Measurements from ENCODE around the gene RPL3. TPM values are rescaled to one million over a fixed set of nuclear protein-coding genes. Genes with fewer than 3 reads are reported as not detected.
"Not testable (repeated sequence)": the region's sequence is repeated elsewhere in the genome, so short reads cannot be mapped to it uniquely, and the experiment has no call there.

Gene RPL3
- polyA plus RNA-seq, 6 donors from 2014 or later: 2,656 to 3,743 (median 2,840) TPM

DNA sequence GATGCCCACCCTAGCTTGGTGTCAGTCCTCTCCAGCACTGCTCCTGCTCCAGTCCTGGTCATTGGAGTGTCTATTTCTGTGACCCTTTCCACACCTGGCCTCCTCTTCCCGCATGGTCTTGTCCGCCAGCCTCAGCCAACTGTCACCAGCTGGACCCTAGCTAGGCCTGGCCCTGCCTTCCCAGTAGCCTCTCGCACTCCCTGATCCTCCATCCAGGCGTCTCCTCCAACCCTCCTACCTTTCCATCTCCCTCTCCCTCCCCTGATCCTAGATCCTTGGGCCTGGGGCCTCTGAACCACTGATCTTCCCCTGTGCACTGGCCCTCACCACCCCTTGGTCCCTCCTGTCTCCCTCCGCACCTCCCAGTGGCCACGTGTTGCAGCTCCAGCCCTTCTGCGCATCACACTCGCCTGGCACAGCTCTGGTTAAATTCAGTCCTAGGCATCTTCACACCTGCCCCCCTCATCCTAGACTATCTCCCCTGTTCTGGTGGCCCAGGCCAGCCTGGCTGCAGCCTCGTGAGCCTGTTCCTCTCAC, 40.3 kb upstream of the RPL3 start:
- Mint-ChIP-seq H3K9me3 (no peaks in the 10 kb centered on the region), H3K36me3 (no peaks in the 10 kb centered on the region), H3K27me3 (peaks cover 0 to 11% (median 8%) of the 10 kb centered on the region in 3 donors), H3K27ac (no peak overlapping the region), H3K4me3 (no peak overlapping the region), H3K4me1 (peaks cover 7 to 24% (median 21%) of the 10 kb centered on the region in 3 donors)
- ATAC-seq (ENCODE audit: low read depth in 2 of 2) (no peak), DNase-seq (no peak)

- ATAC-seq (ENCODE audit: low read depth in 2 of 2); H3K36me3 Mint-ChIP-seq; H3K27ac Mint-ChIP-seq; H3K27me3 Mint-ChIP-seq; DNase-seq; H3K9me3 Mint-ChIP-seq; H3K4me3 Mint-ChIP-seq: not testable (repeated sequence)
- peaks cover 2 to 18% (median 17%) of the 10 kb centered on the region in 3 donors for H3K4me1 Mint-ChIP-seq
Measured at GRCh38 chr22:39358197-39358596, 38.8 kb upstream of the RPL3 start.

DNA sequence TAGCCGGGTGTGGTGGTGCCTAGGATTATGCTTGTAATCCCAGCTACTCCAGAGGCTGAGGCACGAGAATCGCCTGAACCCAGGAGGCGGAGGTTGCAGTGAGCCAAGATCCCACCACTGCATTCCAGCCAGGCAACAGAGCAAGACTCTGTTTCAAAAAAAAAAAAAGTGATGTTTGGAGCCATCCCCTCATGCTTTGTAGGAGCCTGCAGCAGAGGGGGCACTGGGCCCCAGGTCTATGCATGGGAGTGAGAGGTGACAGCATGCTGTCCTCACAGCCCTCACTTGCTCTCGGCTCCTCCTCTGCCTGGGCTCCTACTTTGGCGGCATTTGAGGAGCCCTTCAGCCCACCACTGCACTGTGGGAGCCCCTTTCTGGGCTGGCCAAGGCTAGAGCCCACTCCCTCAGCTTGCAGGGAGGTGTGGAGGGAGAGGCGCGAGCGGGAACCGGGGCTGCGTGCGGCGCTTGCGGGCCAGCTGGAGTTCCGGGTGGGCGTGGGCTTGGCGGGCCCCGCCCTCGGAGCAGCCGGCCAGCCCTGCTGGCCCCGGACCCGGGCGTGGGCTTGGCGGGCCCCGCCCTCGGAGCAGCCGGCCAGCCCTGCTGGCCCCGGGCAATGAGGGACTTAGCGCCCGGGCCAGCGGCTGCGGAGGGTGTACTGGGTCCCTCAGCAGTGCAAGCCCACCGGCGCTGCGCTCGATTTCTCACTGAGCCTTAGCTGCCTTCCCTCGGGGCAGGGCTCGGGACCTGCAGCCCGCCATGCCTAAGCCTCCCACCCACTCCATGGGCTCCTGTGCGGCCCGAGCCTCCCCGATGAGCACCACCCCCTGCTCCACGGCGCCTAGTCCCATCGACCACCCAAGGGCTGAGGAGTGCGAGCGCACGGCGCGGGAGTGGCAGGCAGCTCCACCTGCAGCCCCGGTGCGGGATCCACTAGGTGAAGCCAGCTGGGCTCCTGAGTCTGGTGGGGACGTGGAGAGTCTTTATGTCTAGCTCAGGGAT, 38.0 kb upstream of the RPL3 start:
- H3K4me1 Mint-ChIP-seq: peaks cover 3 to 13% (median 10%) of the 10 kb centered on the region in 3 donors
- H3K27ac Mint-ChIP-seq; ATAC-seq (ENCODE audit: low read depth in 2 of 2); H3K36me3 Mint-ChIP-seq; DNase-seq; H3K4me3 Mint-ChIP-seq; H3K9me3 Mint-ChIP-seq; H3K27me3 Mint-ChIP-seq: not testable (repeated sequence)

GRCh38 chr22:39356464-39356863, 37.0 kb upstream of the RPL3 start:
- Mint-ChIP-seq H3K9me3 (no peaks in the 10 kb centered on the region), H3K4me3 (peak overlapping the region in 1 of 8 donors; percentile 20)

GRCh38 chr22:39355805-39356204, 36.4 kb upstream of the RPL3 start:
- ATAC-seq (ENCODE audit: low read depth in 2 of 2); H3K27me3 Mint-ChIP-seq; H3K9me3 Mint-ChIP-seq; H3K4me3 Mint-ChIP-seq; H3K27ac Mint-ChIP-seq; H3K36me3 Mint-ChIP-seq; DNase-seq: not testable (repeated sequence)
- peaks cover 18 to 25% (median 20%) of the 10 kb centered on the region in 3 donors for H3K4me1 Mint-ChIP-seq

More at GRCh38 chr22:39356464-39356863, 37.0 kb upstream of the RPL3 start:
- no peaks in the 10 kb centered on the region for H3K27me3 Mint-ChIP-seq
- no peak overlapping the region for H3K27ac Mint-ChIP-seq
- H3K4me1 Mint-ChIP-seq: peaks cover 11 to 20% (median 15%) of the 10 kb centered on the region in 3 donors
- no peak for ATAC-seq (ENCODE audit: low read depth in 2 of 2)
- H3K36me3 Mint-ChIP-seq: no peaks in the 10 kb centered on the region
- no peak for DNase-seq

DNA sequence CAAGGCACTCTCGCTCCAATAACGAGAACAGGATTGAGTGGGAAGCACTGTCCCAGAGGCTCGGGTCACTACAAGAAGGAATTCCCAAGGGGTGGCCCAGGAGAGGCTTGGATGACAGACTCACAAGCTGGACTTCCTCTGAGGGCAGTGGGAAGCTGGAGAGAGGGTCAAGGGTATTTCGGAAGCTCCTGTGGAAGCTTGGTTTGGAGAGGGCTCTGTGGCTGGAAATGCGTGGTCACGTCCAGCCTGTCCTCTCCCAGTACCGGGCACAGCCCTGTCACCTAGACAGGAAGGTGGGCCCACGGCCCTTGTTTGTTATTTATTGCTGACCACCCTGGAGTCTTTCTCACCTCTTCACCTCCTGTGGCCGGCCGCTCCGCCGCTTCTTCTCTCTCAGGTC, 35.7 kb upstream of the RPL3 start:
- Mint-ChIP-seq H3K9me3 (no peaks in the 10 kb centered on the region), H3K36me3 (no peaks in the 10 kb centered on the region), H3K4me1 (peaks cover 16 to 25% (median 23%) of the 10 kb centered on the region in 3 donors), H3K27ac (no peak overlapping the region), H3K27me3 (no peaks in the 10 kb centered on the region), H3K4me3 (no peak overlapping the region)
- no peak for ATAC-seq (ENCODE audit: low read depth in 2 of 2)
- no peak for DNase-seq

GRCh38 chr22:39353346-39353745, 33.9 kb upstream of the RPL3 start:
- H3K9me3 Mint-ChIP-seq: no peaks in the 10 kb centered on the region
- peaks cover 19 to 32% (median 30%) of the 10 kb centered on the region in 3 donors for H3K4me1 Mint-ChIP-seq
- DNase-seq (no peak), ATAC-seq (ENCODE audit: low read depth in 2 of 2) (no peak)
- peak overlapping the region in 1 of 8 donors; percentile 30 for H3K4me3 Mint-ChIP-seq
- H3K36me3 Mint-ChIP-seq: no peaks in the 10 kb centered on the region
- no peak overlapping the region for H3K27ac Mint-ChIP-seq
- H3K27me3 Mint-ChIP-seq: no peaks in the 10 kb centered on the region

GRCh38 chr22:39352306-39352891, 33.0 kb upstream of the RPL3 start:
- no peak overlapping the region for H3K27ac Mint-ChIP-seq
- H3K9me3 Mint-ChIP-seq: no peaks in the 10 kb centered on the region
- H3K36me3 Mint-ChIP-seq: no peaks in the 10 kb centered on the region
- ATAC-seq (ENCODE audit: low read depth in 2 of 2): no peak
- peaks cover 19 to 32% (median 30%) of the 10 kb centered on the region in 3 donors for H3K4me1 Mint-ChIP-seq
- H3K4me3 Mint-ChIP-seq: peak overlapping the region in 2 of 8 donors; percentile 76 to 86
- H3K27me3 Mint-ChIP-seq: no peaks in the 10 kb centered on the region
- DNase-seq: no peak

- Mint-ChIP-seq H3K4me1 (peaks cover 19 to 32% (median 30%) of the 10 kb centered on the region in 3 donors), H3K36me3 (no peaks in the 10 kb centered on the region), H3K27ac (peak overlapping the region in 5 of 6 donors; percentile 56 to 95 (median 77)), H3K4me3 (peak overlapping the region; percentile 71 to 94 (median 82)), H3K27me3 (no peaks in the 10 kb centered on the region), H3K9me3 (no peaks in the 10 kb centered on the region)
- DNase-seq (peak; percentile 14), ATAC-seq (ENCODE audit: low read depth in 2 of 2) (peak; percentile 69 to 73)
Measured at GRCh38 chr22:39351689-39352214, 32.3 kb upstream of the RPL3 start.

DNA sequence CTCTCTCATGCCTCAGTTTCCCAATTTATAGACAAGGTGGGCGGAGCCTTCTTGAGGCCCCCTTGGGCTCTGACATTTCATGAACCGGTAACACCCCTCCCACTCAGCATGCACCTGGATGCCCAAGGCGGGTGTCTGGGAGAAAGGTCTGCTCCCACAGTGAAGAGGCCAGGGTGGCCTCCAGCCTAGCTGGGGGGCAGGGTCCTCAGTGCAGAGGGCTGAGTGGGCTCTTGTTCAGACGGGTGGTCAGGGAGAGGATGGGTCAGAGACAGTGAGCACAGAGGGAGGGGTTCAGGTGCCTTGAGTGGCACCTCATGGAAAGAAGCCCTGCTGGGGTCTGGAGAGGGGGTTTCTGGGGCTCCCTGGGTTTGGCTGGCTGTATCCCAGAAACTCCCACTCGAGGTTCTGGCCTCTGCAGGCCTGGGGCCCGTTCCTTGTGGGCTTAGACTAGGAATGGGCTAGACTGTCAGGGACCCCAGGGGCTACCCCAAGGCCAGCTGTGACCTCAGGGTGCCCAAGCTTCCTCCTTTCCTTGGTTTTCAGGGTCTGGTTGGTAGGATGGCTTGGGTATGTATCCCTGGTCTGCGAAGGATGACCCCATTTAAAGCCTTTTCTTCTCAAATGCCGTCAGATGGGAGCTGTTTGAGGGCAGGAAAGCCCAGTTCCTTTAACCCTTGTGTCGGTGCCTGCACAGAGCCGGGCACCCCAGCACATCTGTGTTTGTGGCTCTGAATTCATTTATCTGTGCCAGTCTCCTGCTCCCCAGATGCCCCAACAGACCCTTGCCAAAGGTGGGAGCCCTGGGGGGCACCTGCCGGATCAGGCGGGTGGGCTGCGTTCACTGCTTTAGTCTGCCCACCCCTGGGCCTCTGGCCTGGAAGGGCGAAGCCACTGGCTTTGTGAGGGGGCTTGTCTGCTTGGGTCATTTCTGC, 31.6 kb upstream of the RPL3 start:
- peaks cover 19 to 32% (median 28%) of the 10 kb centered on the region in 3 donors for H3K4me1 Mint-ChIP-seq
- H3K4me3 Mint-ChIP-seq: peak overlapping the region; percentile 76 to 95 (median 88)
- ATAC-seq (ENCODE audit: low read depth in 2 of 2): no peak
- no peaks in the 10 kb centered on the region for H3K36me3 Mint-ChIP-seq
- DNase-seq: no peak
- no peaks in the 10 kb centered on the region for H3K9me3 Mint-ChIP-seq
- peak overlapping the region in 4 of 6 donors; percentile 60 to 95 (median 79) for H3K27ac Mint-ChIP-seq
- no peaks in the 10 kb centered on the region for H3K27me3 Mint-ChIP-seq

DNA sequence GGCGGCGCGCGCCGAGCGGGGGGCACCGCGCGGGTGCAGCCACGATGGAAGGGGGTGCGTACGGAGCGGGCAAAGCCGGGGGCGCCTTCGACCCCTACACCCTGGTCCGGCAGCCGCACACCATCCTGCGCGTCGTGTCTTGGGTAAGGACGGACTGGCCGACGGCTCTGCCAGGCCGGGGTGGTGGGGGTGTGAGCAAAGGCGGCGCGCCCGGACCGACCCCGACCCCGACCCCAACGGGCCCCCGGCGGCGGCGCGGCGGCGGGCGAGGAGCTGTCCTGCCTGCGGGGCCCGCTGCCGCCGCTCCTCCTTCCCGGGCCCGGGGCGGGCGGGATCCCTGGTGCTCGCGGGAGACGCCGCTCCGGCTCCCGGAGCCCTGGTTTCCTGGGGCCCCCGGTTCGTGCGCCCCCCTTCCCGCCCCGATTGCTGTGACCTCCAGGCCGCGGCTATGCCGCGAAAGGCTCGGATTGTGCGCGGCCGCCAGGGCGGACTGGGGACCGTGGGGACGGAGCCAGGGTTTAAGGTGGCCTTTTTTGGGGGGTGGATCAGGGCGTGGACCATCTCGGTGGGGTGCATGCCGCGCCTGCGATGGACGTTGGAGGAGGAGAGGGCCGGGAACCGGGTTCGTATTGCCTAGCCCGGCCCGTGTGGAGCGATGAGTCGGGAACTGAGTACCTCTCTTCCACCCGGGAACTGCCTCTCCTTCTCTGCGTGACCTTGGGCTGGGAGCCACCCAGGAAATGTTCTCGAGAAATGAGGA, 30.7 kb upstream of the RPL3 start, which contains the start of gene SYNGR1:
TSS of gene SYNGR1 (plus strand) at position 25 of the 760 bp plus-strand sequence. CDS start at position 45, 20 bp downstream.
- Mint-ChIP-seq H3K9me3 (no peaks in the 10 kb centered on the region), H3K27ac (peak within 1 kb of the TSS in 5 of 6 donors; percentile 73 to 94 (median 91)), H3K4me3 (peak within 1 kb of the TSS; percentile 87 to 95 (median 92)), H3K4me1 (peaks cover 19 to 32% (median 28%) of the 10 kb centered on the region in 3 donors), H3K36me3 (no peaks in the 10 kb centered on the region), H3K27me3 (no peaks in the 10 kb centered on the region)
- ATAC-seq (ENCODE audit: low read depth in 2 of 2) (peak in 1 of 2 donors; percentile 1), DNase-seq (no peak)

DNA sequence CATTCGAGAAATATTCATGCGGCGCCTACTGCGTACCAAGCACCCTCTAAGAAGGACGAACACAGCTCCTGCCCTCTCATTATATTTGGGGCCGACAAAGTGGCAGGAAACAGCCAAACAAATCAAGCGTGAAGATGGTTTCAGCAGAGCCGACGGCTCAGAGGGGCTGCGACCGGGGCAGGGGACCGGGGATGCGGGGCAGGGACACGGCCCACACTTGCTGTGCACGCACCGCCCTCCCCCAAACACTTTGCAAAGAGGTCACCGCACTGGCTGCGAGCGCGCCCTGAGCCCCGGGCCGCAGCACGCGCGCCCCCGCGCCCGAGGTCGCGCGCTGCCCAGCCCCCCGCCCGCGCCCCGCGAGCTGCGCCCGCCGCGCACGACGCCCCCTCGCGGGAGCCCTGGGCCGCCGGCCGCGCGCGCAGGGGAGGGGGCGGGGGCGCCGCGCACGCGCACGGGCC, 30.1 kb upstream of the RPL3 start:
- Mint-ChIP-seq H3K4me1 (peaks cover 19 to 32% (median 28%) of the 10 kb centered on the region in 3 donors), H3K27ac (peak overlapping the region in 5 of 6 donors; percentile 51 to 94 (median 91)), H3K27me3 (no peaks in the 10 kb centered on the region), H3K36me3 (no peaks in the 10 kb centered on the region), H3K9me3 (no peaks in the 10 kb centered on the region), H3K4me3 (peak overlapping the region; percentile 87 to 95 (median 92))
- DNase-seq (peak; percentile 39), ATAC-seq (ENCODE audit: low read depth in 2 of 2) (peak; percentile 40 to 43)
